Astrocyte (in vitro differentiated cells and primary cell): ENCODE results near the gene IVD.

Experiments used
- EZH2 ChIP-seq: IDR thresholded peaks from 2 replicates; pipeline ENCODE4 v1.6.1; 2012; ENCODE audit warnings: mild to moderate bottlenecking, low read length, inconsistent platforms; ENCODE audit not compliant: insufficient read depth
- TF ChIP-seq, protein P1 (sequence below): IDR thresholded peaks from 2 replicates; pipeline ENCODE4 v1.5.1; 2011; ENCODE audit warnings: low read depth, mild to moderate bottlenecking, inconsistent platforms, low read length, moderate library complexity; ENCODE audit not compliant: insufficient read depth

DNA sequence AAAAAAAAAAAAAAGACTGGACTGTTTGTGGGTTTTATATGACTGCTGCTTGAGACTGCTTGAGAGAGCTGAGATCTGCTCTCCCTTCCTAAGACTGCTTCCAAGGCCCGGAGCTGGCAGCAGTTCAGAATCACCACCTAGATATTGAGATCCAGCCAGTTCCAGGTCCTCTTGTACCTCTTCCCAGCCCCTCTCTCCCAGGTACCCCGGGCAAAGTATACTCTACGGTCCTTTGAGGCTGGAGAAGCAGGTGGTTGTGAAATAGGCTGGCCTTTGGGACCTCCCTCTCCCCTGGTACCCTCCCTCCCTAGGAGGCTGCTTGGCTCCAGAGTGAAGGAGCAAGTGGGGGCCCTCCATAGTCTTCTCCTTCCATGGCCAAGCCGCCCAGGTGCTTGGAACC is 22.6 kb downstream of the IVD start:
- TF ChIP-seq, protein P1, sequence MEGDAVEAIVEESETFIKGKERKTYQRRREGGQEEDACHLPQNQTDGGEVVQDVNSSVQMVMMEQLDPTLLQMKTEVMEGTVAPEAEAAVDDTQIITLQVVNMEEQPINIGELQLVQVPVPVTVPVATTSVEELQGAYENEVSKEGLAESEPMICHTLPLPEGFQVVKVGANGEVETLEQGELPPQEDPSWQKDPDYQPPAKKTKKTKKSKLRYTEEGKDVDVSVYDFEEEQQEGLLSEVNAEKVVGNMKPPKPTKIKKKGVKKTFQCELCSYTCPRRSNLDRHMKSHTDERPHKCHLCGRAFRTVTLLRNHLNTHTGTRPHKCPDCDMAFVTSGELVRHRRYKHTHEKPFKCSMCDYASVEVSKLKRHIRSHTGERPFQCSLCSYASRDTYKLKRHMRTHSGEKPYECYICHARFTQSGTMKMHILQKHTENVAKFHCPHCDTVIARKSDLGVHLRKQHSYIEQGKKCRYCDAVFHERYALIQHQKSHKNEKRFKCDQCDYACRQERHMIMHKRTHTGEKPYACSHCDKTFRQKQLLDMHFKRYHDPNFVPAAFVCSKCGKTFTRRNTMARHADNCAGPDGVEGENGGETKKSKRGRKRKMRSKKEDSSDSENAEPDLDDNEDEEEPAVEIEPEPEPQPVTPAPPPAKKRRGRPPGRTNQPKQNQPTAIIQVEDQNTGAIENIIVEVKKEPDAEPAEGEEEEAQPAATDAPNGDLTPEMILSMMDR = no peak
- no peak for TF ChIP-seq EZH2
